Measurements from ENCODE around the gene EDEM3. TPM values are rescaled to one million over a fixed set of nuclear protein-coding genes. Genes with fewer than 3 reads are reported as not detected.
"Not testable (repeated sequence)": the region's sequence is repeated elsewhere in the genome, so short reads cannot be mapped to it uniquely, and the experiment has no call there.

EDEM3 gene
- total RNA-seq, 2 donors from 2014 or later = 37.9 to 49.4 TPM

GRCh38 chr1:184790642-184791549, 36.2 kb upstream of the EDEM3 start:
- DNase-seq = no peak
- WGBS, 2 donors = 74 to 82% methylated on average over 9 of the region's 9 CpGs
- H3K27ac ChIP-seq = peak overlapping the region in 2 of 4 donors; percentile 91 to 95
- H3K27me3 ChIP-seq = no peaks in the 10 kb centered on the region
- peaks cover 64% of the 10 kb centered on the region for H3K4me1 ChIP-seq
- intact Hi-C loops (cut with DNase I) = no loop called here
- ATAC-seq = no peak
- H3K36me3 ChIP-seq (replicated peaks in 1 of 2; ENCODE audit: insufficient read depth in 1 of 2, low read depth in 2 of 2) = no peaks in the 10 kb centered on the region
- H3K9me3 ChIP-seq = no peaks in the 10 kb centered on the region
- no peak overlapping the region for H3K4me3 ChIP-seq
- TF ChIP-seq POLR2A (IDR thresholded peaks at IDR 0.05) = no peak
- no peak for TF ChIP-seq CTCF (IDR thresholded peaks at IDR 0.05)

- peak overlapping the region; percentile 2 to 17 (median 12) for H3K27ac ChIP-seq
Measured at GRCh38 chr1:184789884-184790283, 35.2 kb upstream of the EDEM3 start.

GRCh38 chr1:184788970-184789369, 34.3 kb upstream of the EDEM3 start:
- Histone ChIP-seq H3K4me1 (peaks cover 53% of the 10 kb centered on the region), H3K36me3 (replicated peaks in 1 of 2; ENCODE audit: insufficient read depth in 1 of 2, low read depth in 2 of 2) (no peaks in the 10 kb centered on the region), H3K4me3 (no peak overlapping the region), H3K9me3 (no peaks in the 10 kb centered on the region), H3K27me3 (no peaks in the 10 kb centered on the region), H3K27ac (no peak overlapping the region)
- 67 to 68% methylated on average over 2 of the region's 2 CpGs for WGBS, 2 donors
- ATAC-seq (no peak), DNase-seq (no peak)
- intact Hi-C loops (cut with DNase I) = no loop called here
- TF ChIP-seq POLR2A (IDR thresholded peaks at IDR 0.05) = no peak
- no peak for TF ChIP-seq CTCF (IDR thresholded peaks at IDR 0.05)

More at GRCh38 chr1:184789884-184790283, 35.2 kb upstream of the EDEM3 start:
- ATAC-seq = no peak
- H3K4me3 ChIP-seq = no peak overlapping the region
- no peaks in the 10 kb centered on the region for H3K9me3 ChIP-seq
- no peaks in the 10 kb centered on the region for H3K27me3 ChIP-seq
- H3K4me1 ChIP-seq = peaks cover 62% of the 10 kb centered on the region
- peak in 1 of 4 donors; percentile 18 for DNase-seq
- 15% methylated on average over 2 of the region's 2 CpGs for WGBS, 2 donors
- no peaks in the 10 kb centered on the region for H3K36me3 ChIP-seq (replicated peaks in 1 of 2; ENCODE audit: insufficient read depth in 1 of 2, low read depth in 2 of 2)
- intact Hi-C loops (cut with DNase I) = no loop called here
- TF ChIP-seq POLR2A (IDR thresholded peaks at IDR 0.05) = no peak
- TF ChIP-seq CTCF (IDR thresholded peaks at IDR 0.05) = no peak

- DNase-seq = no peak
- TF ChIP-seq CTCF (IDR thresholded peaks at IDR 0.05) (no peak), POLR2A (IDR thresholded peaks at IDR 0.05) (no peak)
- WGBS, 2 donors = 83% methylated on average over 2 of the region's 2 CpGs
- intact Hi-C loops (cut with DNase I) = no loop called here
- Histone ChIP-seq H3K4me3 (no peak overlapping the region), H3K27me3 (no peaks in the 10 kb centered on the region), H3K4me1 (peaks cover 19% of the 10 kb centered on the region), H3K36me3 (replicated peaks in 1 of 2; ENCODE audit: insufficient read depth in 1 of 2, low read depth in 2 of 2) (no peaks in the 10 kb centered on the region), H3K27ac (no peak overlapping the region), H3K9me3 (no peaks in the 10 kb centered on the region)
- no peak for ATAC-seq
Measured at GRCh38 chr1:184785529-184785928, 30.9 kb upstream of the EDEM3 start.

GRCh38 chr1:184783723-184784122, 29.1 kb upstream of the EDEM3 start:
- not testable (repeated sequence) for ATAC-seq, H3K9me3 ChIP-seq

More at GRCh38 chr1:184783723-184784122, 29.1 kb upstream of the EDEM3 start:
- H3K27me3 ChIP-seq; intact Hi-C loops (cut with DNase I); H3K4me3 ChIP-seq; H3K27ac ChIP-seq; H3K36me3 ChIP-seq (replicated peaks in 1 of 2; ENCODE audit: insufficient read depth in 1 of 2, low read depth in 2 of 2); DNase-seq; H3K4me1 ChIP-seq: not testable (repeated sequence)
- 99 to 100% methylated on average over 3 of the region's 3 CpGs for WGBS, 2 donors
